GM12874 (cell line): ENCODE results near the gene SERPINE2.

Experiments used
- CTCF ChIP-seq: IDR thresholded peaks from 2 replicates; pipeline ENCODE4 v1.5.1; 2011; ENCODE audit warnings: low read depth, mild to moderate bottlenecking, control low read depth, low read length, moderate library complexity; ENCODE audit not compliant: insufficient read depth

SERPINE2 gene

GRCh38 chr2:223981241-223981640, 57.8 kb downstream of the SERPINE2 start:
- no peak for TF ChIP-seq CTCF

- TF ChIP-seq CTCF = no peak
Measured at GRCh38 chr2:223980803-223981202, 58.3 kb downstream of the SERPINE2 start.

- TF ChIP-seq CTCF = no peak
Measured at GRCh38 chr2:223980397-223980735, 58.7 kb downstream of the SERPINE2 start.

GRCh38 chr2:223979730-223980396, 59.2 kb downstream of the SERPINE2 start:
- no peak for TF ChIP-seq CTCF

- TF ChIP-seq CTCF = no peak
Measured at GRCh38 chr2:223978451-223978850, 60.6 kb downstream of the SERPINE2 start.

GRCh38 chr2:223976635-223977226, 62.4 kb downstream of the SERPINE2 start:
- no peak for TF ChIP-seq CTCF

GRCh38 chr2:223973606-223974005, 65.5 kb downstream of the SERPINE2 start:
- TF ChIP-seq CTCF = no peak

- no peak for TF ChIP-seq CTCF
Measured at GRCh38 chr2:223972656-223973102, 66.4 kb downstream of the SERPINE2 start.
